Stimulated activated CD8-positive, alpha-beta memory T cell treated with anti-CD3 and anti-CD28 coated beads, Interleukin-7, amount 100 ng/mL, for 1 hour (primary cell): ENCODE results near the gene RIC1.
"Not testable (repeated sequence)": the region's sequence is repeated elsewhere in the genome, so short reads cannot be mapped to it uniquely, and the experiment has no call there.

Experiments used
- DNase-seq, 2 donors: peaks; one replicate each; pipeline ENCODE4 v3.0.0-alpha.2; 2020; ENCODE audit warnings: low read depth in 2 of 2

The RIC1 gene

DNA sequence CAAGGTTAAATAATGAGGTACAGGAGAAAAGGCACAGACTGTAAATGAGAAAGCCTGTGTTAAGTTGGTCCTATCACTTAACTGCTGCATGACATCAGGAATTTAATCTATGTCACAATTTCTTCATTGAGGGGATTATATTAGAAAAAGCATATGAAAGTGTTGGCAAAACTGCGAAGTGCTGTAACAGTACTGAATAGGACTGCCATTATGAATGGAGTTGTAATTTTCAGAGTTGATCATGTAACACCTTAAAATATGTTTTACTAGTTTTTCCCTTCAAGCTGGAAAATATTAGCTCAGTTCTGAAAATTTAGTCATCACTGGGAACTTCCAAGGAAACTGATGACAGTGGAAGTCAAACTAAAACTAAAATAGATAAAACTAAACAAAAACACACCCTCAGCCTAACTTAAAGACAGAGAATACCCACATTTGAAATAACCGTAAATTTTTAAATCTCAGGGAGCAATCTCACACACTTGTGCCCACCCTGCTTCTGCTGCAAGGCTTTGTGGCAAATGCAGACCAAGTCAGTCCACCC lies 158.9 kb downstream of the RIC1 start:
- DNase-seq: no peak

DNA sequence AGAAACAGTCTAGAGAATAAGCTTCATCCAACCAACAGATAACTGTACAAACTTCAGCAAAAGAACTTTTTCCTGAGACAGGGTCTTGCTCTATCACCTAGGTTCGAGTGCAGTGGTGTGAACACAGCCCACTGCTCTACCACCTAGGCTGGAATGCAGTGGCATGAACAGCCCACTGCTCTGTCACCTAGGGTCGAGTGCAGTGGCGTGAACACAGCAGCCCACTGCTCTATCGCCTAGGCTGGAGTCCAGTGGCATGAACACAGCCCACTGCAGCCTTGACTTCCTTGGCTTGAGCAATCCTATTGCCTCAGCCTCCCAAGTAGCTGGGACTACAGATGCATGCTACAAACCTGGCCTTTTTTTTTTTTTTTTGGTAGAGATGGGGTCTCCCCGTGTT lies 160.6 kb downstream of the RIC1 start:
- no peak for DNase-seq

DNA sequence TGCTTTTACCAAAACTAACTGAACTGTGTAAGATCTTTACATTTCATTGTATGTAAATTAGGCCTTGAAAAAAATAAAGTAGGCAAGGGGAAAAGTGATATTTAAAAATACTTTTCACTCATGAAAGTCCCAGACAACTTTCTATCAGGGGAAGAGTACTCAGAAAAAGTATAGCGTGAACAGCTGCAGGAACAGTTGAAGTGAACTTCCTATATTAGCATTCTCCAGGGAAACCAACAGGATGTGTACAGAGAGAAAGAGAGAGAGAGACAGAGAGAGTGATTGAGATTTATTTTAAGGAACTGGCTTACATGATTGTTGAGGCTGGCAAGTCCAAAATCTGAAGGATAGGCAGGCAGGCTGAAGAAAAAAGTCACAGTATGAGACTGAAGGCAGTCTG lies 162.0 kb downstream of the RIC1 start:
- no peak for DNase-seq

DNA sequence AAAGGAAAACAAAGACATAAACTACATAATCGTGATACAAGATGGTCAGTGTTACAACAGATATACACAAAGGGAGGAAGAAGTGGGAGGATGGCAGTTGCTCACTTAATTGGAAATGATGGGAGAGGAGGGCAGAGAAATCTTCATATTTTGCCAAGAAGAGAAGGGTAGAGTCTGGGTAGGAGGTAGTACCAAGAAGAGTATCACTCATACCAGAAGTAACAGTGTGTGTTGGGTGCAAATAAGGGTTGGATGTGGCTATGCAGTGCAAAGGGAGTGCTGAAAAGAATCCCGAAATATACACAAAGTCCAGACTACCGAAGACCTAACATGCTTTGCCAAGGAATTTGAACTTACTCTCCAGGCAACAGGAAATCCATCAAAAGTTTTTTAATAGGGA lies 163.0 kb downstream of the RIC1 start:
- DNase-seq: no peak

DNA sequence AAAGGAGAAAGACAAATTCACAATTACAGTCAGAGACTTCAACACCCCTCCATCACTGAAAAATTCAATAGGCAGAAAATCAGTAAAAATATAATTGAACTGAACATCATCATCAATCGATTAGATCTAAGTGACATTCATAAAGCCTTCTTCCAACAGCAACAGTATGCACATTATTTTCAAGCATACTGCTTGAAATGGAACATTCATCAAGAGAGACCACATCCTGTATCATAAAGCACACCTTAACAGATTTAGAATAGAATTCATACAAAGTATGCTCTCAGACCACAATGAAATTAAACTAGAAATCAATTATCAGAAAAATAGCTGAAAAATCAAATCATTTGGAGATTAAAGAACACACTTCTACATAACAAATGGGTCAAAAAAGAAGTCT lies 164.9 kb downstream of the RIC1 start:
- DNase-seq: no peak

DNA sequence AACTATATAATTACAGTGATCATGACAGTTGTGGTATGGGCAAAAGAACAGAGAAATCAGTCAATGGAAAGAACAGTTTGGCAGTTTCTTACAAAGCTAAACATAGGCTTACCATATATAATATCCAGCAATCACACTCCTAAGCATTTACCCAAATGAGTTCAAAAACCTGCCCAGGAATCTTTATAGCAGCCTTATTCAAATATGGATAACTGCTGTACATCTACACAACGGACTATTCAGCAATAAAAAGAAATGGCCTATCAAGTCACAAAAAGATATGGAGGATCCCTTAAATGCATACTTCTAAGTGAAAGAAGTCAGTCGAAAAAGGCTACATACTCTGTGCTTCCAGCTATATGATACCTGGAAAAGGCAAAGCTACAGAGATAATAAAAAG lies 167.4 kb downstream of the RIC1 start:
- DNase-seq: no peak

DNA sequence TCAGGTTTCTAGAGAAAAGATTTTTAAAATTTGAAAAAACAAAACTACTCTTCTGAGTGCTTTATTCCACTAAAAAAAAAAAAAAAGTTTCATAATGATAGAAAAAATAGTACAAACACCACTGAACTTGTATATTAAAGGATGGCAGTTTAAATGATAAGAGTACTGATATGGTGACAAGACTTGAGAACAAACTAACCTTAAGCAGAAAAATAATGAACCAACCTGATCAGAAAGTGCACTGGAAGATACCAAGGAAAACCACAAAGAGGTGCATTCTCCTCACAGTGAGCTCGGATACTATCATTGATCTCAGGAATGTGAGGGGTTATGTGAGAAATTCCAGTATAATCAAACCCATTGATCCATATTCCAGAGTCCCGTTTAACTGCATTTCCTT lies 169.7 kb downstream of the RIC1 start:
- DNase-seq: no peak

DNA sequence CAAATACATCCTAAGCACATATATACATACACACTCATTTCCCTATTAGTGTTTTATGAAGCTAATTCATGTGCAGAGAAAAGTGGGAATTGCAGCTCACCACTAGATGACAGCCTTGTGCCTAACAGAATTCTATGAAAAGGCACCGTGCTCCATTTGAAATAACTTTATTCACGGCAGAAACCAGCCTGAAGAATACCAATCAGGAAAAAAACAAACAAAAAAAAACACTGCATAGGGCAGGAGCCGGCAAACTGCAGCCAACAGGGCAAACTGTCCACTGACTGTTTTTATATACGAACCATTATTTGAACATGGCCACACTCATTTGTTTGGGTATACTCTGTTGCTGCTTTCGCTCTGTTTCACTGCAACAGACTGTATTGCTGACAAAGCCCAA lies 170.4 kb downstream of the RIC1 start:
- no peak for DNase-seq

DNA sequence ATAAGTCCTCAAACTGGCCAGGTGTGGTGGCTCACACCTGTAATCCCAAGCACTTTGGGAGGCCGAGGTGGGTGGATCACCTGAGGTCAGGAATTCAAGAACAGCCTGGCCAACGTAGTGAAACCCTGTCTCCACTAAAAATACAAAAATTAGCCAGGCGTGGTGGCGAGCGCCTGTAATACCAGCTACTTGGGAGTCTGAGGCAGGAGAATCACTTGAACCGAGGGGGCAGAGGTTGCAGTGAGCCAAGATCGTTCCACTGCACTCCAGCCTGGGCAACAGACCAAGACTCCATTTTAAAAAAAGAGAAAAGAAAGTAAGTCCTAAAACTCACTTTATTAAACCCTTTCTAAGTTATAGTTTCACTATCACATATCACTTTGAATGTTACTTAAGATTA lies 171.5 kb downstream of the RIC1 start:
- DNase-seq: not testable (repeated sequence)

DNA sequence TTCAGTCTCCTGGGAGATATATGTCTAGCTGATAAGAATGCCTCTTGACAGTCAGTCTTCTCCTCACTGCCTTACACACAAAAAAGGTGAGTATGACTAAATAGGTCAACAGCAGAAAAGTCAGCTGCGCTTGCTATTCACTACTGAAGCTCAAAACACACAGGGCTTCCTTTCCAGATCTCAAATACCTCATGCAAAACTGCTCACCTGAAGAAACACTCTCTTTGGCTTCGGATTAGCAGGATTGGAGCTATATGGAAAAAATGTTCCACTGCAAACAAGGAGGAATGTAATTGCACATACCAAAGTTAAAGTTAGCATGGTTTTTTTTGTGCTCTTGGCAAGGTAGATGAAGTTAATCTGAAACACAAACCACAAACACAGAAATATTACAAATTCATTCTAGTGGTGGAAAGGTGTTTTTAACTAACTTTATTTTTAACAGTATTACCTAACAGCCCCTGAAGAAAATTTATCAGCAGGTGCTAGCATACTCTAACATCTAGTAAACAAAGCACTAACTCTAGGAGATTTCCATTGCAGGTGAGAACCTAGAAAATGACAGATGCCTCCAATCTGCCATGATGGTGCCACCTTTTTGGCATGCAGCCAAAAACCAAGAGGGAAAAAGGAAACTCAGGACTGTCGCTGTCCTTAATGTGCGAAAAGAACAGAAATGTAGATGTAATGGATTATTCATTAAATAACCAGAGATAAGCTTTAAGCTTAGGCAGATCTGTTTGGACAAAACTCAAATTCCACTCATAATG lies 172.2 kb downstream of the RIC1 start:
- DNase-seq: no peak

DNA sequence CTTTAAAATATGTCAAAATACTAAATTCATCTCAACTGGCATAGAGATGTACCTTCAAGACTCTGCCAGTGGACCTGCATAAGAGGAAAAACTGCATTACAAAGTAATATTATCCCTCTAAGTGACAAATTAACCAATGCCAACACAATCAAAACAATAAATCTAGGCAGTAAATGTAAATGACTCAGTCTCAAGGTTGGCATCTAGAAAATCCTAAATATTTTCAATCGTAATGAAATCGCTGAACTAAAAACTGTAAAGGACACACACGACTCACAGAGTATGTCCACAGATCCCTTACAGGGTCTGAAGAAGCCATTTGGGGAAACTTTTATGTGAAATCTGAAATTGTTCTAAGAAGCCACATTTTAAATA lies 172.8 kb downstream of the RIC1 start:
- DNase-seq: no peak

DNA sequence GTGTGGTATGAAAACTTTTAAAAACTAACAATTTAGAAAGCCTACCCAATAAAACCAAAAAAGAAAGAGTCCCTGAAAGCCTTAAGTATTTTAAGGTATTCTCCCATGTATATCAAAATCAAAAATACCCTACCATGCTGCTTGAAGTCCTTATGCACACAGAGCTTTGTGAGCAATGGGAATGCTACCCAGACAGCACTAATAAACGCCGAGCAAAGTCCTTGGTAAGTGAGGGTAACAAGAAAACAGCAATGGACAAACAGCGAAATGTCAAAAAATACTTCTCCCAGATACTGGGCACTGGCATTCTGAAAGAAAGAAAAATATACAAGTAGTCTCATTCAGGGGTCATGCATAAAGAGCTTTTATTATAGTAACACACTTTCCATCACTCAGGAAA lies 176.6 kb downstream of the RIC1 start:
- no peak for DNase-seq

DNA sequence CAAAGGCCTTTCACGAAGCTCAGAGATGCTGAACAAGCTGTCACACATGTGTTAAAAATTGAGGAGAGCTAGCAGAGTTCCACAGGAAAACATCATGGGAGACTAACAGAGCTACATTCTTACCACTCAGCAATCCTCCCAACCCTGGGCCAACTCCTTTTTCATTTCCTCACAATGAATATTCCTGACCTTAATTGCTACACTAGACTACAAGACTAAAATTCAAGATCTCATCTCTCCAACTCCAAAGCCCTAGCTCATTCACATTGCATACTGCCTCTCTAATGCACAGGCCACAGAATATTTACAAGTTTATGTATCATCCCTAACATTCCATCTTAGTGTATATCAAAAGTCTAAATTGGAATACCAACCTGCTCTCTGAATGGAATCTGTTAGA lies 182.8 kb downstream of the RIC1 start:
- DNase-seq: no peak

DNA sequence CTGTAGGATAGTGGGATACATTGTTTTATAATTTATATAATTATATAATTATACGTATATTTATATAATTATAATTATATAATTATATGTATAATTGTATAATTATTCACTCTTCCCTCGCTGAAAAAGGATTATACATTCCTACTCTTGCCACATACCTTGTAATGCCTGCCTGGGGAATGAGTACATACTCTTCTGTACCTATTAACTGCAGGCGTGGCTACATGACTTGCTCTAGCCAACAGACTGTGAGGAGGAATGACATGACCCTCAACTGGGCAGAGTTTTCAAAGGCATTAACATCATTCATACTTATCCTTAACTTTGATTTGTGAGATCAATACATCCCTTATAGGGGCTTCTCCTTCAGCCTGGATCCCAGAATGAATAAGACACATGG lies 184.9 kb downstream of the RIC1 start:
- DNase-seq: no peak

DNA sequence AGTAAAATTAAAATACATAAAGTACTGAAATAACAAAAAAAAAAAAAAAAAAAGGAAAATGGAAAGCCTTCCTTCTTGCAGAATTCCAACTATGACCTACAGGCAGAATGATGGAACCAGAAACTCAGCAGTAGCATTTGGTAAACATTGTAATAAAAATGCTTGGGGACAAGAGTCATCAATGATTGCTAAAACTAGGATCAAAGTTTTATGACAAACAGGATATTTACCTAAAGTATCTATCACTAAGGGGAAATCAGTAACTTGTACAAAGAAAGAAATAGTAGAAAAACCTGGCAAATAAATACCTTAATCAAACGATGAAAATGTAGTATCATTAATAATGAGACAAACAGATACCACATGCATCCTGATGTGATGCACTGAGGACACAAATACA lies 186.6 kb downstream of the RIC1 start:
- no peak for DNase-seq

DNA sequence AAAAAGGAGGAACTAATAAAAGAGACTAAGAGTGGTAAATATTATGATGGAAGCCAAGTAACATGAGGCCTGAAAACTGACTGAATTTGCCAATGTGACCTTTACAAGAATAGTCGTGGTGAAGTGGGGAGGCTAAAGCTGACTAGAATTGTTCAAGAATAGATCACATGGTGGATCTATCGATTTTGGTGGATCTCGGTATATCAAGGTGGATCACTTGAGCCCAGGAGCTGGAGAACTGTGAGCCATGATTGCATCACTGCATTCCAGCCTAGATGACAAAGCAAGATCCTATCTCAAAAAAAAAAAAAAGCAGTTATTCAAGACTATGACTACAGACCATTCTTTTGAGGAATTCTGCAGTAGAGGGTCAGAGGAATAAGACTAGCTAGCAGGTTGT lies 189.0 kb downstream of the RIC1 start:
- DNase-seq: no peak

DNA sequence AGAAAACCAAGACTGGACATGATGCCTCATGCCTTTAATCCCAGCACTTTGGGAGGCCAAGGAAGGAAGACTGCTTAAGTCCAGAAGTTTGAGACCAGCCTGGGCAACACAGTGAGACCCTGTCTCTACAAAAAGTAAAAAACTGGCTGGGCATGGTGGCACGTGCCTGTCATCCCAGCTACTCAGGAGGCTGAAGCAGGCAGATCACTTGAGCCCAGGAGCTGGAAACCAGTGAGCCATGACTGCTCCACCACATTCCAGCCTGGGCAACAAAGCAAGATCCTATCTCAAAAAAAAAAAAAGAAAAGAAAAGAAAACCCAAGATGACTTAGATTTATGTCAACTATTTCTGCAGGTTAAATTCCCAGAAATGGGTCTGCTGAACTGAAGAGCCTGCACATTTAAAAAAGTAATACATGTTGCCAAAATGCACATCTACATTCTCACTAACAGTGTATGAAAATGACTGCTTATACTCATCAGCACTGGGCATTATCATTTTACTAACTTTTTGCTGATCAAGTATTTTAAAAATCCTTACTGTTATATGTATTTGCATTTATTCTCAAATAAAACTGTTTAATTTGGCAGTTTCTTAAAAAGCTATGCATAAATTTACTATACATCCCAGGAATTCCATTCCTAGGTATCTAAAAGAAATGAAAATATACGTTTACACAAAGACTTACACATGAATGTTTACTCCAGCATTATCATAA lies 189.7 kb downstream of the RIC1 start:
- DNase-seq: no peak

DNA sequence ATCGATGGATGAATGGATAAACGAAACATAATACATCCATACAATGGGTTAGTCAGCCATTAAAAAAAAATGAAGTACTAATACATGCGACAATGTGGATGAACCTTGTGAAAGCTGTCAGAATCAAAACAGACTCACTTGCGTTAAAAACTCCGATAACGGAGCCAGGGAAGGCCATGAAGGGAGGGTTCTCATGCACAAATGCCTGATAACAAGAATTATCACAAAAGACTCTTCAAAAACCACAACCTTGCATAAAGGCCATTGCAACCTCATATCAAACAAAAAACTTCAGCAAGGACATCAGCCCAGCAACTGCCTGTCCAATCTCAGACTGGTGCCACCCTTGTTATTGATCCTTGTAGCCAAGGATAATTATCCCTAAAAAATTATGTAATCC lies 190.3 kb downstream of the RIC1 start:
- DNase-seq: no peak

DNA sequence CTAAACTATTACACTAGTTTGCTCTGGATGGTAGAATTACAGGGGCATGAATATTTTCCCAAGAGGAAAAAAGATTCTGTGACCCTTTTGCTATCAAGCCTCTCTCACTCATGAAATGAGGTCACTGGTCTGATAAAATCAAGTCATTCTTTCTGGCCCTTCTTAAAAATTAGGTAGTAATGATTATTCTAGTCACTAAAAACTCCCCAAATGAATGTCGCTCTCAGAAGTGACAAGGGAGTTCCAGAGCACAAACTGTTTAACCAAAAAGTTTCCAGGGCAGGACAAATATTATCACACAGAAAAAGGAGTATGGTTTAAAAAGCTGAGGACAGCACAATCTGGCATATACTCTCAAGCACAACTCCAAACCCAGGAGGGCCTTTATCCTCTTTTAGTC lies 191.5 kb downstream of the RIC1 start:
- no peak for DNase-seq

DNA sequence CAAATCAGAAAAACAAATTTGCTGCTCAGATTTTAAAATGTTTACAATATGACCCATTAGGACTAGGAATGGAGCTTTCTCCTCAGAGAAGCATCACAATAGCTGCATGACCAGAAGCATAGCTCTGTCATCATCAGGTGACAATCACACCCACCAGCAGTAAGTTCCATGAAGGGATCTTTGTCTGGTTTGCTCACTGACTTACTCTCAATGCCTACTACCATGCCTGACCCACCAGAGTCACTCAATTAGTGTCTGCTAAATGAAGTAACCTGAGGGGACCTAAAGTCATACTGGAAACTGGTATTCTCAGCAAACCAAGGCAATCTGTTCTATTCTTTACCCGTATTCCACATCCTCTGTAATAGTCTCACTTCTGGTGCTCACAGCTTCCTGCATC lies 196.3 kb downstream of the RIC1 start:
- no peak for DNase-seq
